Effector memory CD4-positive, alpha-beta T cell (primary cell): ENCODE measurements around the gene TMEM164.
"Not testable (repeated sequence)": the region's sequence is repeated elsewhere in the genome, so short reads cannot be mapped to it uniquely, and the experiment has no call there.

Source experiments
- DNase-seq, 3 donors: peaks; one replicate each; pipeline ENCODE4 v3.0.0-alpha.2; 2020
- H3K27ac ChIP-seq: 2 replicates; pipeline ENCODE4 v1.7.0; 2013; ENCODE audit warnings: mild to moderate bottlenecking, low read length, moderate library complexity; ENCODE audit not compliant: insufficient read depth, poor library complexity, severe bottlenecking
- H3K27me3 ChIP-seq: replicated peaks from 2 replicates; pipeline ENCODE4 v1.7.0; 2013; ENCODE audit warnings: mild to moderate bottlenecking, low read length; ENCODE audit not compliant: insufficient read depth, control insufficient read depth, poor library complexity, severe bottlenecking
- H3K36me3 ChIP-seq: 2 replicates; pipeline ENCODE4 v1.7.0; 2013; ENCODE audit warnings: mild to moderate bottlenecking, low read length, moderate library complexity; ENCODE audit not compliant: control insufficient read depth, insufficient read depth
- H3K4me1 ChIP-seq: 2 replicates; pipeline ENCODE4 v1.7.0; 2013; ENCODE audit warnings: low read length, mild to moderate bottlenecking; ENCODE audit not compliant: control insufficient read depth, insufficient read depth, poor library complexity, severe bottlenecking
- H3K4me3 ChIP-seq: 2 replicates; pipeline ENCODE4 v1.7.0; 2013; ENCODE audit warnings: low read length, low read depth, mild to moderate bottlenecking; ENCODE audit not compliant: insufficient read depth, poor library complexity, severe bottlenecking
- H3K9me3 ChIP-seq: 2 replicates; pipeline ENCODE4 v1.7.0; 2013; ENCODE audit warnings: mild to moderate bottlenecking, low read length, moderate library complexity; ENCODE audit not compliant: control insufficient read depth

The TMEM164 gene

GRCh38 chrX:110143454-110144210, 140.7 kb downstream of the TMEM164 start:
- Histone ChIP-seq H3K4me3 (no peak overlapping the region), H3K36me3 (no peaks in the 10 kb centered on the region), H3K4me1 (no peaks in the 10 kb centered on the region), H3K27me3 (no peaks in the 10 kb centered on the region), H3K9me3 (no peaks in the 10 kb centered on the region), H3K27ac (no peak overlapping the region)
- no peak for DNase-seq

- H3K27me3 ChIP-seq: no peaks in the 10 kb centered on the region
- H3K4me3 ChIP-seq: no peak overlapping the region
- H3K27ac ChIP-seq: no peak overlapping the region
- H3K36me3 ChIP-seq: no peaks in the 10 kb centered on the region
- no peak for DNase-seq
- no peaks in the 10 kb centered on the region for H3K9me3 ChIP-seq
- H3K4me1 ChIP-seq: no peaks in the 10 kb centered on the region
These were observed 142.4 kb downstream of the TMEM164 start for GRCh38 chrX:110145311-110145710.

- Histone ChIP-seq H3K27me3 (no peaks in the 10 kb centered on the region), H3K36me3 (no peaks in the 10 kb centered on the region), H3K27ac (no peak overlapping the region), H3K4me1 (no peaks in the 10 kb centered on the region), H3K9me3 (no peaks in the 10 kb centered on the region), H3K4me3 (no peak overlapping the region)
- DNase-seq: no peak
These were observed 142.9 kb downstream of the TMEM164 start for GRCh38 chrX:110145854-110146253.

GRCh38 chrX:110146521-110146920, 143.6 kb downstream of the TMEM164 start:
- peak in 1 of 3 donors; percentile 6 for DNase-seq
- Histone ChIP-seq H3K4me3 (no peak overlapping the region), H3K4me1 (no peaks in the 10 kb centered on the region), H3K9me3 (no peaks in the 10 kb centered on the region), H3K36me3 (no peaks in the 10 kb centered on the region), H3K27me3 (no peaks in the 10 kb centered on the region), H3K27ac (no peak overlapping the region)

GRCh38 chrX:110153244-110153643, 150.3 kb downstream of the TMEM164 start:
- Histone ChIP-seq H3K4me3 (no peak overlapping the region), H3K9me3 (no peaks in the 10 kb centered on the region), H3K4me1 (no peaks in the 10 kb centered on the region), H3K27ac (no peak overlapping the region), H3K27me3 (no peaks in the 10 kb centered on the region), H3K36me3 (no peaks in the 10 kb centered on the region)
- DNase-seq: no peak

- Histone ChIP-seq H3K36me3 (no peaks in the 10 kb centered on the region), H3K4me1 (no peaks in the 10 kb centered on the region), H3K4me3 (no peak overlapping the region), H3K9me3 (no peaks in the 10 kb centered on the region), H3K27me3 (no peaks in the 10 kb centered on the region), H3K27ac (no peak overlapping the region)
- no peak for DNase-seq
These were observed 151.0 kb downstream of the TMEM164 start for GRCh38 chrX:110153896-110154295.

GRCh38 chrX:110154328-110154727, 151.4 kb downstream of the TMEM164 start:
- not testable (repeated sequence) for H3K4me3 ChIP-seq, H3K36me3 ChIP-seq, H3K9me3 ChIP-seq, DNase-seq, H3K27me3 ChIP-seq, H3K27ac ChIP-seq, H3K4me1 ChIP-seq

GRCh38 chrX:110155759-110156158, 152.8 kb downstream of the TMEM164 start:
- DNase-seq: no peak
- no peak overlapping the region for H3K27ac ChIP-seq
- H3K4me1 ChIP-seq: no peaks in the 10 kb centered on the region
- no peaks in the 10 kb centered on the region for H3K9me3 ChIP-seq
- no peaks in the 10 kb centered on the region for H3K27me3 ChIP-seq
- H3K36me3 ChIP-seq: no peaks in the 10 kb centered on the region
- H3K4me3 ChIP-seq: no peak overlapping the region

GRCh38 chrX:110156167-110156754, 153.3 kb downstream of the TMEM164 start:
- Histone ChIP-seq H3K4me1 (peaks cover 3% of the 10 kb centered on the region), H3K27ac (no peak overlapping the region), H3K27me3 (no peaks in the 10 kb centered on the region), H3K9me3 (no peaks in the 10 kb centered on the region), H3K4me3 (no peak overlapping the region), H3K36me3 (no peaks in the 10 kb centered on the region)
- no peak for DNase-seq

GRCh38 chrX:110157444-110157843, 154.5 kb downstream of the TMEM164 start:
- Histone ChIP-seq H3K4me1 (peaks cover 3% of the 10 kb centered on the region), H3K9me3 (no peaks in the 10 kb centered on the region), H3K27ac (no peak overlapping the region), H3K4me3 (no peak overlapping the region), H3K36me3 (no peaks in the 10 kb centered on the region), H3K27me3 (no peaks in the 10 kb centered on the region)
- DNase-seq: no peak
